HCT116 (cell line): Measurements from ENCODE around the gene PRR16.

ENCODE experiments used
- ATF3 ChIP-seq: IDR thresholded peaks from 2 replicates; pipeline ENCODE4 v1.6.1; 2012
- CEBPB ChIP-seq: IDR thresholded peaks from 2 replicates; pipeline ENCODE4 v1.6.1; 2012; ENCODE audit warnings: low read depth
- CTCF ChIP-seq, 3 experiments: fragments of 200-600 bp in 1 of 3; sonication (generic) in 1 of 3; IDR thresholded peaks in 2 of 3; conservative IDR thresholded peaks in 1 of 3; 2 replicates each; pipeline ENCODE4 v1.5.1; 2012 to 2017; ENCODE audit warnings: low read depth in 2 of 3, low read length in 2 of 3, antibody characterized with exemption in 1 of 3, borderline replicate concordance in 1 of 3, control low read depth in 1 of 3, mild to moderate bottlenecking in 1 of 3, mixed read lengths in 1 of 3, mixed run types in 1 of 3, moderate library complexity in 1 of 3; ENCODE audit not compliant: insufficient read depth in 1 of 3
- RAD21 ChIP-seq: IDR thresholded peaks from 2 replicates; pipeline ENCODE4 v1.6.1; 2012; ENCODE audit warnings: low read depth, mild to moderate bottlenecking

GRCh38 chr5:120527251-120527650, 63.2 kb downstream of the PRR16 start:
- no peak for TF ChIP-seq ATF3
- no peak for TF ChIP-seq CTCF (IDR thresholded peaks at IDR 0.05 in 2 of 3, conservative IDR thresholded peaks at IDR 0.05 in 1 of 3; ENCODE audit: borderline replicate concordance in 1 of 3, insufficient read depth in 1 of 3, low read depth in 2 of 3, low read length in 2 of 3)
- no peak for TF ChIP-seq RAD21
- TF ChIP-seq CEBPB: no peak
